Right atrium auricular region (tissue), 2 donors: ENCODE results near the gene ADAM30. TPM values are rescaled to one million over a fixed set of nuclear protein-coding genes. Genes with fewer than 3 reads are reported as not detected.

Experiments
- DNase-seq: peaks from one replicate; pipeline ENCODE4 v3.0.0-alpha.2; 2019; ENCODE audit warnings: low spot score
- H3K27ac ChIP-seq, 2 donors: fragments of 200-600 bp; sonication (generic); 1 replicate in 1 of 2; 2 replicates in 1 of 2; pipeline ENCODE4 v1.5.1; 2016 to 2019
- H3K27me3 ChIP-seq, 2 donors: fragments of 200-600 bp; sonication (generic); one replicate each; pipeline versions ENCODE4 v1.5.1 to v1.6.0; 2017 to 2019
- H3K36me3 ChIP-seq: fragments of 200-600 bp; sonication (generic); one replicate; pipeline ENCODE4 v1.5.1; 2016
- H3K4me1 ChIP-seq, 2 donors: fragments of 200-600 bp; sonication (generic); one replicate each; pipeline versions ENCODE4 v1.5.1 to v1.6.0; 2017 to 2019
- H3K4me3 ChIP-seq, 2 donors: fragments of 200-600 bp; sonication (generic); 1 replicate in 1 of 2; 2 replicates in 1 of 2; pipeline ENCODE4 v1.5.1; 2017 to 2019; ENCODE audit warnings: mild to moderate bottlenecking in 1 of 2, moderate library complexity in 1 of 2
- H3K9me3 ChIP-seq, 2 donors: fragments of 200-600 bp; sonication (generic); one replicate each; pipeline ENCODE4 v1.5.1; 2019
- CTCF ChIP-seq, 2 donors: fragments of 200-600 bp; sonication (generic); IDR thresholded peaks; one replicate each; pipeline ENCODE4 v1.5.1; 2019; ENCODE audit warnings: antibody characterized with exemption in 2 of 2
- total RNA-seq, 2 donors: library from RNA; depleted of rRNA; stranded (reverse); fragments of >200 nt; gene quantifications; one replicate each; pipeline ENCODE4 v1.1.0, GENCODE V29; 2016

ADAM30 gene
- total RNA-seq, 2 donors from 2014 or later = not detected

GRCh38 chr1:119895102-119895501 lies 1.2 kb downstream of the ADAM30 start:
- no peak overlapping the region for H3K4me3 ChIP-seq
- no peaks in the 10 kb centered on the region for H3K9me3 ChIP-seq
- H3K4me1 ChIP-seq = no peaks in the 10 kb centered on the region
- H3K27ac ChIP-seq = no peak overlapping the region
- no peaks in the 10 kb centered on the region for H3K36me3 ChIP-seq
- no peaks in the 10 kb centered on the region for H3K27me3 ChIP-seq
- DNase-seq = no peak
- no peak for TF ChIP-seq CTCF (IDR thresholded peaks at IDR 0.05)

GRCh38 chr1:119893827-119894700 lies 2.3 kb downstream of the ADAM30 start:
- Histone ChIP-seq H3K9me3 (no peaks in the 10 kb centered on the region), H3K27me3 (no peaks in the 10 kb centered on the region), H3K36me3 (no peaks in the 10 kb centered on the region), H3K4me3 (no peak overlapping the region), H3K27ac (no peak overlapping the region), H3K4me1 (no peaks in the 10 kb centered on the region)
- no peak for DNase-seq
- TF ChIP-seq CTCF (IDR thresholded peaks at IDR 0.05) = no peak

GRCh38 chr1:119893238-119893791 lies 3.0 kb downstream of the ADAM30 start:
- Histone ChIP-seq H3K27ac (no peak overlapping the region), H3K36me3 (no peaks in the 10 kb centered on the region), H3K4me3 (no peak overlapping the region), H3K27me3 (no peaks in the 10 kb centered on the region), H3K9me3 (no peaks in the 10 kb centered on the region), H3K4me1 (no peaks in the 10 kb centered on the region)
- no peak for DNase-seq
- TF ChIP-seq CTCF (IDR thresholded peaks at IDR 0.05) = no peak

- no peaks in the 10 kb centered on the region for H3K9me3 ChIP-seq
- no peak for TF ChIP-seq CTCF (IDR thresholded peaks at IDR 0.05)
- no peak for DNase-seq
- no peaks in the 10 kb centered on the region for H3K4me1 ChIP-seq
- H3K27ac ChIP-seq = no peak overlapping the region
- H3K36me3 ChIP-seq = no peaks in the 10 kb centered on the region
- H3K27me3 ChIP-seq = no peaks in the 10 kb centered on the region
- H3K4me3 ChIP-seq = no peak overlapping the region
Observed at GRCh38 chr1:119891386-119891785, 4.9 kb downstream of the ADAM30 start.

DNA sequence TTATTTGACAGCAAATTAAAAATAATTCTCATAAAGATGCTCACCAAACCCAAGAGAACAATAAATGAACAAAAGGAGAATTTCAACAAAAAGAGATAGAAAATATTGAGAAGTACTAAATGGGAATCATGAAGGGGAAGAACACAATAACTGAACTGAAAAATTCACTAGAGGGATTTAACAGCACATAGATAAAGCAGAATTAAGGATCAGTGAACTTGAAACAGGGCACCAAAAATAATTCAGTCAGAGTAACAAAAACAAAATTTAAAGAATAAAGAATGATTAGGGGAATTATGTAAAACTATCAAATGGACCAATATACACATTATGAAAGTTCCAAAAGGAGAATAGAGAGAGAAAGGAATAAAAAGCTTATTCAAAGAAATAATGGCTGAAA lies 7.8 kb downstream of the ADAM30 start:
- Histone ChIP-seq H3K4me1 (no peaks in the 10 kb centered on the region), H3K27me3 (no peaks in the 10 kb centered on the region), H3K27ac (no peak overlapping the region), H3K9me3 (no peaks in the 10 kb centered on the region), H3K36me3 (no peaks in the 10 kb centered on the region), H3K4me3 (no peak overlapping the region)
- TF ChIP-seq CTCF (IDR thresholded peaks at IDR 0.05) = no peak
- no peak for DNase-seq
